Measurements from ENCODE around the gene ACAD11.
"Not testable (repeated sequence)": the region's sequence is repeated elsewhere in the genome, so short reads cannot be mapped to it uniquely, and the experiment has no call there.

Gene ACAD11

DNA sequence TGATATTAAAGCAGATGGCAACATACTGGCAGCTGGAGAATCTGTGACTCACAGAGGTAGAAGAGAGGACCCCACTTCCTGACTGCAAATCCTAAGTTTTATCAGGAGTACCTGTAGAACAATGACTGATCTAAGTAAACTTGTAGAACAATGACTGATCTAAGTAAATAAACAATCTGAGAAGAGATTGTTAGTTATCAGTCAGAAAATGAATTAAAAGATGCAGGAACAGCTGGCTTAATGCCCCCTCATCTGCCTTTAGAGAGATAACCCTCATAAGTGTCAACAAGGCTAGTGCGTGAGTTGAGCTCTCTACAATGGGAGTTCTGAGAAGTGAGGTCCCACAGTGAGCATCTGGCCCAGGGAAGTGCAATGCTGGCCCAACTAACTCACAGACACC is 14.6 kb downstream of the ACAD11 start:
- no peak for DNase-seq (ENCODE audit: low spot score)

DNA sequence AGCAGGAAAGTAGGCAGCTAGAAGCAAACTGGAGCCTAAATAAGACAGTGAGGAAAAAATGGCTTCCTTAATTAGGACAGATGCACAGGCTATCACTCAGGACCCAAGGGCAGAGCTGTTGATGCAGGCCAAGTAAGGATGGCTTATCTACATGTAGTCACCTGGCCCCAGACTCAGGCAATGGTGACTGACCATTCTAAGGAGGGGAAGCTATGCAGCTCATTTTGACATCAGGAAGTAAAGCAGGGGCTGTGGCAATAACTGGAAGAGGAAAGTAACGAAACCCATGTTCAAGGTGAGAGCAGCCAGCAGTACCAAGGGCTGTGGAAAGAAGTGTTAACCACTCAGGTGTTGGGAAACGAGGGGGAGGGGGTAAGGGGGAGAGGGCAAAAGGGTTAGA is 16.2 kb downstream of the ACAD11 start:
- no peak for DNase-seq (ENCODE audit: low spot score)

- no peak for DNase-seq (ENCODE audit: low spot score)
Measured at GRCh38 chr3:132642539-132642847, 17.1 kb downstream of the ACAD11 start.

DNA sequence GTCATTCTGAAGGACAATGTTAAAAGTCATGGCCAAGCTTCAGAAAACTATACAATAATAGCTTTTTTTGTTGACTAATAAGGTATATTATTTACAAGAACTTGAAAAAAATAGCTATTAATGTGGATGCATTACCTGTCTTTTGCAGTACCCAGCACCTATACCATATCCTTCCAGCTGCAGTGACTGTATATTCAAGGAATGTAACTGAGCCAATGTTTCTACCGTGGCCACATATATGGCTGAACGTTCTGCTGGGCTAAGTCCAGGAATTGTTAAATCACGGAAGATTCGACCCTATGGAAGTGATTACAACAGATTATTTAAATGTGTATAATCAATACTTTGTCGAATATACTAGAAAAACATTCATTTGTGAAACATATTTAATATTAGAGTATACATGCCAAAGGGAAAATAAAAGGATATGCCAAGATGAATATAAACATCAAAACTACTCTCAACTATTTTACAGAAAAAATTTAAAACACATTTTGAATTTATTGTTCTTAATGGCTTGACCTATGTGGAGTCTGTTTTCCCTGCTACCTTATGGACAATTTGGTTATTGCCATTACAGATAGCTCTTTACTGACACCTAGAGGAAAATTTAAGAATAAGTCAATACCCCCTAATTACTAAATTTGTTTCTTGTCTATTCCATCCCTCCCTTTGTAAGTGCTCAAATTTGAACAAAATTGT is 17.6 kb downstream of the ACAD11 start:
- DNase-seq (ENCODE audit: low spot score) = peak; percentile 73

DNA sequence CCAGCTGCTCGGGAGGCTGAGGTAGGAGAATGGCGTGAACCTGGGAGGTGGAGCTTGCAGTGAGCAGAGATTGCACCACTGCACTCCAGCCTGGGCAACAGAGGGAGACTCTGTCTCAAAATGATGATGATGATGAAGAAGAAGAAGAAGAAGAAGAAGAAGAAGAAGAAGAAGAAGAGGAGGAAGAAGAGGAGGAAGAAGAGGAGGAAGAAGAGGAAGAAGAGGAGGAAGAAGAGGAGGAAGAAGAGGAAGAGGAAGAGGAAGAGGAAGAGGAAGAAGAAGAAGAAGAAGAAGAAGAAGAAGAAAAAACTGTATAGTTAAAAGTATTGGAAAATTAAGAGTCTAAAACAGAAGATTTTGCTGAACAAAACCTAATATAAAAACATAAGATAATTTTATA is 18.2 kb downstream of the ACAD11 start:
- DNase-seq (ENCODE audit: low spot score) = not testable (repeated sequence)

DNA sequence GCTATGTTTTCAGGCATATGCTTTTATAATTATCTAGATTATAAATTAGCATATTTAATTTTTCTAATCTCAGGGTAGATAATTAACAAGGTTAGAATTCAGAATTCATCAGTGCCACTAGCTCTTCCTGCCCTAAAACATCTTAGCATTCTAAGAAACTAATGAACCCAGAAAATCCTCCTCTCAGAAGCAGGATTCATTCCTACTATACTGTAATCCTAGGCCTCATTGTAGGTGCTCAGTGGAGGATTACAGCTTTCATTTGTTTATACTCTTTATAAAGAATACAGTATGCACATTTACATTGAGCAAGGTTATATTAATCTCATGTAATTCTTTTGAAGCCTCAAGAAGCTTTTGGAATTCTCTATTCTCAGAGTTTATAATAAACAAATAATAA is 20.9 kb downstream of the ACAD11 start:
- no peak for DNase-seq (ENCODE audit: low spot score)

- DNase-seq (ENCODE audit: low spot score) = peak; percentile 64
Measured at GRCh38 chr3:132637590-132637989, 22.0 kb downstream of the ACAD11 start.

DNA sequence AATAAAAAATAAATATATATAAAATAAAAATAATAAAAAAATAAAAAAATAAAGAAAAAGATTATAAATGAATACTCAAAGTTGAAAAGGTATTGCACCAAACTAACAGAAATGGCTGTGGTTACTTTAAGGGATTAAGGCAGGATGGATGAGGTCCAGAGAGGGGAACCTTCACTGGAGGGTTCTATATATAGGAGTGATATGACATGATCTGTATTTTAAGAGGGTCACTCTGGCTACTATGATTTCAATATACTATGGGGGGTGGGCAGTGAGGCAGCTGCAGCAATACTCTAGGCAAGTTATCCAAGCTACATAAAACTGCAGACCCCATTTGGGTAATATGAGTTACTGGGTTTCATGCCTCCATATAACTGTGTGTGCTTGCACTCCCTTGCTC is 24.6 kb downstream of the ACAD11 start:
- no peak for DNase-seq (ENCODE audit: low spot score)

- DNase-seq (ENCODE audit: low spot score) = no peak
Measured at GRCh38 chr3:132630612-132631011, 29.0 kb downstream of the ACAD11 start.

DNA sequence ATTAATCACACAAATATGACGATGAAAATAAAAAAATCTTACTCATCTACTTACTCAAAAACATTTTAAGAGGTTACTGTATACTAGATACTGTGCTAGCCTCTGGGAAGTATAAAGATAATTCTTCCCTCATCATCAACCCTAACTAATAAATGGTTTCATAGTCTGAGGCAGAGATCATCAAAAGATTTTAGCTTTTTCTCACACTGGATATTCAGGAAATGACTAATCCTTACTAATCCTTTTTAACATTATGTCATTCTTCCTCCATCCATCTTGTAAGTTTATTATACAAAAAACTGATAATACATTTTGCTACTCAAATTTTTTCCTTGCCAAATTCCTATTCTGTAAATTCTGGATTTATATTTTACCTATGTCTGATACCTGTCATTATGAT is 29.7 kb downstream of the ACAD11 start:
- DNase-seq (ENCODE audit: low spot score) = peak; percentile 62

DNA sequence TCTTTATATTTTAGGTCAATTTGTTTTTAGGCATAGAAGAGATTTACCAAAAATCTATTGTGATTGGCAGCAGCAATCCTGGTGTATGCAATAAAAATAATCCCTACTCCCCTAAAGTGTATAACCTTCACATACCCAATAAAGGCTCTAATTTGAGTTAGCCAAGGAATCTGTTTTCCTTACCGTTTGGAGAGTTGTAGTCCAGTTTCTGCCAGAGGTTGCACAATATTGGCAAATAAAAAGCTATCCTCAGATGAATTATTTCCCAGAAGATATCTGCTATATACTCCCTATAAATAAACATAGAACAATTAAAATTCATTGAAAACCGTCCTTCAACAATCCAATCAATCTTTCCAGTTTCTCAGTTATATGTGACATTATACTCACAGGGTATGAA is 31.5 kb downstream of the ACAD11 start:
- DNase-seq (ENCODE audit: low spot score) = peak; percentile 27

GRCh38 chr3:132626955-132627354 is 32.7 kb downstream of the ACAD11 start:
- no peak for DNase-seq (ENCODE audit: low spot score)

DNA sequence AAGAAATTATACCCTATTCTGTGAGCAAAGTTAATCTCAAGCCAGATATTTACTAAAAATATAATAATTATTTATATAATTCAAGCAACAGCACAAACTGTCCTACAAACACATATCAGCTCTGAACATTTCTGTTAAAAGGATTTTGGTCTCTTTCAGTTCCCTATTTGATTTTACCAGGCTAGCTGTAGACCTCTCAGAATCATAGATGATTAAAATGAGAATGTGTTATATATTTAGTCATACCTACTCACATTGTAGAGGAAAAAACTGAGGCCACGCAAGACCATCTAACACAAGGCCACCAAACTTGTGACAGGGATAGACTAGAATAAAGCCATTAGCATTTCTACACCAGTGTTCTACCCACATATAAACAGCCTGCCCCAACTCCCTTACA is 34.0 kb downstream of the ACAD11 start:
- no peak for DNase-seq (ENCODE audit: low spot score)

DNA sequence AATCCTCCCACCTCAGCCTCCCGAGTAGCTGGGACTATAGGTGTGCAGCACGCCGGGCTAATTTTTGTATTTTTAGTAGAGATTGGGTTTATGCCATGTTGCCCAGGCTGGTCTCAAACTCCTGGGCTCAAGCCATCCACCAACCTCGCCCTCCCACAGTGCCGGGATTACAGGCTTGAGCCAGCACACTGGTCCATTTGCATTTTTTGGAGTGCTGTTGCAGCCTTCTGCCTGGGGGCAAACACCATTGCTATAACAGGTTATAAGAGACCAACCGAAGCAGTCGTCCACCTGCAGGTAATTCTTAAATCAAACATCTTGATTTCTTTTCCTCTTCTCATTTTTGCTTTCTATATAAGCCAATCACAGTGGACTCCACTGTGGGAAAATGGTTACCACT is 34.8 kb downstream of the ACAD11 start:
- DNase-seq (ENCODE audit: low spot score) = no peak

DNA sequence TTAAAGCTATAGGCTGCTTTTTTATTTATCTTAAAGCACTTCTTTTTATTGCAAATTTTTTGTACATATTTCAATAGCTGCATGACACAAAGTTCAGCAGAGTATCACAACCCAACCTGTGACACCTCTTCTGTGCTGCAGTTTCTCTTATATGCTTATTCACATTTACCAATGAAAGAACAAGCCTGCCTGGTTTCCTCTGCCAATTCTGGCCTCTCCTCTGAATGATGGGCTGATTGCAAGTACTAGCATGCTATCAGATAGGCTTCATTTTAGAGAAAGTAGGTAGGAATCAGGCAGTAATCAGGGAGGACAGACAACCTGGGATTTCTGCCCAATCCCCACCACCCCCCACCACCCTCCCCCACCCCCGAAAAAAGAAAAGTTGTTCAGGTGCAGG is 36.0 kb downstream of the ACAD11 start:
- DNase-seq (ENCODE audit: low spot score) = no peak

DNA sequence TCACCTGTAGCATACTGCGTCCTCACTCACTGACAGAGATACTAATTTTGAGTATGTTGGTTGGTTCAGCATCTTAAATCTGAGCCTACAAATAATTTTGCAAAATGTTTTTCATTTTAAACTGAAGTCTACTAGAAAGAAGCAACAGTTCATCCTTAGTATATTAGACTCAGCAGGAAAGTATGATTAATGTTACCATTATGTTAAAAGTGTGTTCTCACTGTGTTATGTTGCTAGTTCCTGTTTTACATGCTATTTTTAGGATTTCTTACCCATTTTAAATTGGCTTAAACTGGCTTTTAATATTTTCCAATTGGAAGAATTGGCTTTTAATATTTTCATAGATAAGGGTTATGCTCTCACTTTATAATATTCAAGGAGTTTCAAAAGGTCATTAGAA is 36.8 kb downstream of the ACAD11 start:
- DNase-seq (ENCODE audit: low spot score) = no peak

GRCh38 chr3:132622148-132622547 is 37.5 kb downstream of the ACAD11 start:
- no peak for DNase-seq (ENCODE audit: low spot score)

DNA sequence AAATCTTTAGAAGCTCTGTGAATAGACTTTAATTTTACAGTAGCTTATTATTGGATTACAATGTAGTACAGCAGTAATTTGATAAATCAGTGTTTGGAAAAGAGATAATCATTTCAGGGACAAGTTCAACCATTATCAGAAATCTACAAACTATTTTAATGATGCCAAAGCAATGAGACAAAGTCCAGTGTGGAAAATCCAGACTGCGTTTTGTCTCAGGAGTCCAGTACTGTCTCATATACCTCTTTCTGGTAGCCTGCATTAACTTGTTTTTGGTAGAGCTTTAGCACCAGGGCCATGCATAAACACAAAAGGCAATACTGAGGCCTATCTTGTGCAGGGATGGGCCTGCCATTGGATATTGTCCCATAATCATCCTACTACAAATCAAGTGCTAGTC is 42.8 kb downstream of the ACAD11 start:
- no peak for DNase-seq (ENCODE audit: low spot score)

DNA sequence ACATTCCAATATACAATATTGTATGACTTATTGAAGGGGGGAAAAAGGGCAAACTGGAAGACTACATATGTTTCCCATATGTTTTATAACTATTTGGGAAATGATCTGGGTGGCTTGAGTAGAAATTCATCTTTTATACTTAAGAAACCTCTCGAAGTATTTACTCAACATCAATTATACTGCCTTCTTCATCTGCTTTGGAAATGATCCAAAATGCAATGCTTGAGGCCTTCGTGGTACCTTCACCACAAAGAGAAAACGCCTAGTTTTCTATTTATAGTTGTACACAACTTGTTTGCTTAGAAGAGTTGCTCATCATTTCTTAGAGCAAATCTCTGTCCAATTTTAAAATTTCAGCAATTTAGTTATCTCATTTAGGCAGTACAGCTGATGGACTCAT is 43.7 kb downstream of the ACAD11 start:
- DNase-seq (ENCODE audit: low spot score) = no peak

DNA sequence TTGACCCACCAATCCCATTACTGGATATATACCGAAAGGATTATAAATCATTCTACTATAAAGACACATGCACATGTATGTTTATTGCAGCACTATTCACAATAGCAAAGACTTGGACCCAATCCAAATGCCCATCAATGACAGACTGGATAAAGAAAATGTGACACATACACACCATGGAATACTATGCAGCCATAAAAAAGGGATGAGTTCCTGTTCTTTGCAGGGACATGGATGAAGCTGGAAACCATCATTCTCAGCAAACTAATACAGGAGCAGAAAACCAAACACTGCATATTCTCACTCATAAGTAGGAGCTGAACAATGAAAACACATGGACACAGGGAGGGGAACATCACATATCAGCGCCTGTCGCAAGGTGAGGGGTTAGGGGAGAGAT is 44.3 kb downstream of the ACAD11 start:
- not testable (repeated sequence) for DNase-seq (ENCODE audit: low spot score)

- DNase-seq (ENCODE audit: low spot score) = not testable (repeated sequence)
Measured at GRCh38 chr3:132606620-132607019, 53.0 kb downstream of the ACAD11 start.

- DNase-seq (ENCODE audit: low spot score) = peak; percentile 56
Measured at GRCh38 chr3:132606085-132606484, 53.5 kb downstream of the ACAD11 start.

GRCh38 chr3:132605374-132605792 is 54.2 kb downstream of the ACAD11 start:
- DNase-seq (ENCODE audit: low spot score) = no peak

- DNase-seq (ENCODE audit: low spot score) = not testable (repeated sequence)
Measured at GRCh38 chr3:132600614-132601013, 59.0 kb downstream of the ACAD11 start.

DNA sequence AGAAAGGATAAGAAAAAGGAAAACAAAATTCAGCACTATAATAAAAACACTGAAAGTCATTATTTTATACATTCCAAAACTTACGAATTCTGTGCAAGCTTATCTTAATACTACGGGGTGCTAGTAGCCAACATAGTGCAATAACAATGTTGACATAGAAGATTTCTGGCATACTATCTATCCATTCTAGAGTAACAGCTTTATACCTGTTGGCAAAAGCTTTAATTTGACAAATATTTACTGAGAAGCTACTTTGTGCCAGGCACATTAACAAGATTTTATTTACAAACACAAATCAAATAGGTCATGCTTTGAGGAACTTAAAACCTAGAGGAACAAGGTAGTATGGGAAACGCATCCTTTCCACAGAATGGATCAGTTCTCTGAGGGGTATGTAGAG is 61.4 kb downstream of the ACAD11 start:
- DNase-seq (ENCODE audit: low spot score) = no peak

Data from GM03348 (cell line).